Right forelimb (tissue), 1 donor: ENCODE data around the gene PSMB5.

ENCODE experiments used
- DNase-seq: peaks from one replicate; pipeline ENCODE4 v3.0.0-alpha.2; 2018

The PSMB5 gene

GRCh38 chr14:22985894-22986507, 48.7 kb downstream of the PSMB5 start:
- no peak for DNase-seq

GRCh38 chr14:22984959-22985658, 49.6 kb downstream of the PSMB5 start:
- no peak for DNase-seq

- DNase-seq: peak; percentile 95
Observed at GRCh38 chr14:22982477-22983245, 52.0 kb downstream of the PSMB5 start, which contains the start of gene AJUBA. AJUBA (minus strand) TSS chr14:22982551; CDS start chr14:22982266, 285 bp downstream.

- DNase-seq: peak; percentile 48
Observed at GRCh38 chr14:22981876-22982476, 52.7 kb downstream of the PSMB5 start.

- DNase-seq: peak; percentile 65
Observed at GRCh38 chr14:22981090-22981875, 53.4 kb downstream of the PSMB5 start.

- peak; percentile 77 for DNase-seq
Observed at GRCh38 chr14:22980672-22981089, 54.0 kb downstream of the PSMB5 start.

GRCh38 chr14:22979748-22980392, 54.8 kb downstream of the PSMB5 start:
- no peak for DNase-seq

GRCh38 chr14:22978981-22979671, 55.6 kb downstream of the PSMB5 start:
- peak; percentile 58 for DNase-seq

- no peak for DNase-seq
Observed at GRCh38 chr14:22978487-22978837, 56.2 kb downstream of the PSMB5 start.

GRCh38 chr14:22977684-22978486, 56.8 kb downstream of the PSMB5 start:
- DNase-seq: peak; percentile 75

- DNase-seq: no peak
Observed at GRCh38 chr14:22977434-22977683, 57.3 kb downstream of the PSMB5 start.

GRCh38 chr14:22976620-22977433, 57.9 kb downstream of the PSMB5 start:
- DNase-seq: no peak
